ENCODE data around the gene TMCO4.

The TMCO4 gene

DNA sequence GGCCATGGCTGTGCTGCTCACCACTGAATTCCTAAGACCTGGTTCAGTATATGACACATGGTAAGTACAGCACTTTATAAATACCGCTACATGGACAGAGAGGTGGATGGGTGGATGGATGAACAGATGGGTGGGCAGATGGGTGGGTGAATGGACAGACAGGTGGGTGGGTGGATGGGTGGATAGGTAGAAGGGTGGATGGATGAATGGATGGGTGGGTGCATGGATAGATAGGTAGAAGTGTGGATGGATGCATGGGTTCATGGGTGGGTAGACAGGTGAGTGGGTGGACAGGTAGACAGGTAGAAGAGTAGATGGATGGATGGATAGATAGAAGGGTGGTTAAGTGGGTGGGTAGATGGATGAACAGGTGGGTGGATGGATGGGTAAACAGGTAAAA is 54.8 kb downstream of the TMCO4 start:
- no peak for DNase-seq

DNA sequence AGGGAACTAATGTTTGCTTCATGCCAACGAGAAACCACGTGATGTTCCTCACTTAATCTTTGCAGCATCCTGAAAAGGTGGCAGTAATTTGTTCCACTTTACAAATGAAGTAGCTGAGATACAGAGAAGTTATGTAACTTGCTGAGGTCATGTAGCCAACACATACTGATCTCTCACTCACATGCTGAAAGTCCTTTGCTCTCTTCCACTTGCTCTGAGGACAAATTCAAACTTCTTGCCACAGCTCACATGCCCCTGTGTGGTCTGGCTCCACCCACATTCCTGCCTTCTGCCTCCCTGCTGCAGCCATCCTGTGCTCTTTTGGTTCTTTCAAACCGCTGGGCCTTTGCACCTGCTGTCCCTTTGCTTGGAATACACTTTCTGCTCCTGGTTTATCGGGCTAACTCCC is 55.4 kb downstream of the TMCO4 start:
- no peak for DNase-seq

DNA sequence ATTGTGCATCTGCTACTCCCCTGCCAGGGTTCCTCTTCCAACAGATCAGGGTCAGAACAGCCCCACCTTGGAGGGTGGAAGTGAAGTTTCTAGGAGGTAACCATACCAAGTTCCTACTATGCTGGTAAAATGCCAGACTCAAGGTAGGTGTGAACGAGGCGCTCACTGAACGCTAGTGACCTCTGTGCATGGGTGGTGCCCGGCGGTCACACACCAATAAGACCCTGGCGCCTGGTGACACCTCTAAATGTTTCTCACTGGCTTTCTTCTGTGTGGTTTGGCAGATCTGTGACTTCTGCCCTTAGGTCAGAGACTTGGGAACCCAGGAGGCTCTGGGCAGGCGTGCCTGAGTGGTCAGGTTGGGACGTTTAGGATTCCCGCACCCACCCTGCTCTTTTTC is 55.9 kb downstream of the TMCO4 start:
- DNase-seq, result no peak

DNA sequence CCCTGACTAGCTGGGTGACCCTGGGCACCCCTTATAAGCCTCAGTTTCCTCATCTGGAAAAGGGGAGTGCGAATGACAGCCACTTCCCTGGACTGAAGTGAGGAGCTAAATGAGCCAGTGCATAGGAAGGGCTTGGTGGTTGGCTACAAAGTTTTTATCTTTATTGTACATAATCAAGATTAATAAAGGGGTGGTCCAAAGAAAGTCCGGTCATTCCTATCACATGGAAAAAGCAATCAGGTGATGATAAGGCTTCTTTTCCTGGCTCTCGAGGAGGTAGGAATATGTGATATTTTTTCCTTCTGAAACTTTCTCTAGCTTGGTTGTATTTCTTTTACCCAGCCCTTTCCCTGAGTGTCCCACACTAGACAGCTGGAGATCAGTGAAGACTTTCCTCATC is 56.5 kb downstream of the TMCO4 start:
- DNase-seq, result no peak

DNA sequence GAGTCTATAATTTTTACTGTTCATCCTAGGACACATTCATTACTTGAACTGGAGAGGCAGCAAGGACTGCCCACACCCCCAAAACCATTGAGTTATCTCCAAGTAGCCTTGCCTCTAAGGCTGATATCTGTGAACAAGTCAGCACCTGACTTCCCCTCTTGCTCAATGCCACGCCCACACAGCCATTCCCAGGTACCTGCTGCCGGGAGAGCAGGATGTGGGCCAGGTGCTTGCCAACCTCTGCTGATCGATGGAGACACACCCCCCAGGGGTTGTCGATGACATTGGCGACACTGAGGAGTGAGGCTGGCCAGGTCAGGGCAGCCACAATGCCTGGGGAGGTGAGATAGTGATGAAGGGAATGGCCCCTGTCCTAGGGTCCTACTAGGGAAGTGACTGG is 60.1 kb downstream of the TMCO4 start:
- no peak for DNase-seq

DNA sequence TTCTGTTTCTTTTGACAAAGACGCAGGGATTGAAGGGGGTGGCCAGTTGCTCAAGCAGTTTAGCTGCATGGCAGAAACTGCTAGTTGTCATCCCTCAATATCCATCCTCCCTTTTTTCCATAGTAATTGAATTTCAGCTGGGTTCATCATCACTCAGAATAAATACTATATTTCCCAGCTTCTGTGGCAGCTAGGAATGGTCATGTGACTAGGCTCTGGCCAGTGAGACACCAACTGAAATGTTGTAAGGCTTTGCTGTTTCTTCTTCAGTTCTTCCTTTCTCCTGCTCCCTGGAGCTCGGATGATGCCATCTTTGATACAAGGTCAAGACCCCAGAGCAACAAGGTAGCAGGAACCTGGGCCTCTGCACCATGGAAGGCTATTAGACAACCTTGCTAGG is 61.0 kb downstream of the TMCO4 start:
- no peak for DNase-seq

DNA sequence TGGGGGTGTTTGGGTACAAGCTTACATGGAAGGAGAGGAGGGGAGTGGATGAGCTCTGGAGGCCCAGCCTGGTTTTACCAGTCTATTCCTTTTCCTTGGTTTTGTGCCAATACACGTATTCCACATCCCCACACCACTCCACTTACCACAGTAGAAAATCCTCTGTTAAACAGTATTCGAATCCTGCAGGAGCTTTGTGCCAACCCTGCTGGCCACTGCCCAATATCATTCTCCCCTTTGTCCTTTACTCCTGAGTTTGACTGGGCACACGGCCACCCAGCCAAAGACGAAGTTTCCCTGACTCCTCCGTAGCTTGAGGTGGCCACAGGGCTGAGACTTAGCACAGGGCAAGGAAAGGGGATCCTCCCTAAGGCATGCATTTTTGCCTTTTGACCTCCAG is 61.6 kb downstream of the TMCO4 start:
- DNase-seq, result no peak

DNA sequence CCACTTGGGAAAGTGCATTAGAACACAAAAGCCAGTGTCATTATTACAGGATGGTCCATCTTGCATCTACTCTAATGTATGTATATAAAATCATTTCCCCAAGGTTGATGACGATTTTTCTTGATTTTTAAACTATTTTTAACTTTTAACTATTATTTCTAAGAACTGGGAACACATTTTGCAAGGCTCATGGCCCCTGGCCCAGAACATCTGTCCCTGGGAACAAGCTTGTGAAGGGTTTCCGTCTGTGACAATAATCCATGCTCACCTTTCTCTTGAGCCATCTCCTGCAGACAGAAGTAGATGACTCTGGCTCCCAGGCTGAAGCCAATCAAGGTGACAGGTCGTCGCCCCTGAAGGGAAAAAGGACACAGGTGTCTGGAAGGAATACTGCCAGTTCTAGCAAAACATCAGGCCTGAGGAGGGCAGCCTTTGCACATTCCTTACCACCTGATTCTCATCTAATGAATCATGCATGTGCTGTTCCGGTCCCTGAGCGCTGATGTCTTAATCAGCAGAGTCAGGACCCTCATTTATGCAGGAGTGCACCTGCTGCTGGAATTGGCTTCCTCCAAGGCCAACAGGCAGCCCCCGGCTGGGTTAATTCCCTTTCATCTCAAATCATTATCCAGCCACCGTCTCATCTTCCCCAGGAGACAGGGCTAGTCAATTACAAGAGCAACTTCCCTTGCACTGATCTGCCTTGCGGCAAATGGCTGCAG is 62.5 kb downstream of the TMCO4 start:
- no peak for DNase-seq

DNA sequence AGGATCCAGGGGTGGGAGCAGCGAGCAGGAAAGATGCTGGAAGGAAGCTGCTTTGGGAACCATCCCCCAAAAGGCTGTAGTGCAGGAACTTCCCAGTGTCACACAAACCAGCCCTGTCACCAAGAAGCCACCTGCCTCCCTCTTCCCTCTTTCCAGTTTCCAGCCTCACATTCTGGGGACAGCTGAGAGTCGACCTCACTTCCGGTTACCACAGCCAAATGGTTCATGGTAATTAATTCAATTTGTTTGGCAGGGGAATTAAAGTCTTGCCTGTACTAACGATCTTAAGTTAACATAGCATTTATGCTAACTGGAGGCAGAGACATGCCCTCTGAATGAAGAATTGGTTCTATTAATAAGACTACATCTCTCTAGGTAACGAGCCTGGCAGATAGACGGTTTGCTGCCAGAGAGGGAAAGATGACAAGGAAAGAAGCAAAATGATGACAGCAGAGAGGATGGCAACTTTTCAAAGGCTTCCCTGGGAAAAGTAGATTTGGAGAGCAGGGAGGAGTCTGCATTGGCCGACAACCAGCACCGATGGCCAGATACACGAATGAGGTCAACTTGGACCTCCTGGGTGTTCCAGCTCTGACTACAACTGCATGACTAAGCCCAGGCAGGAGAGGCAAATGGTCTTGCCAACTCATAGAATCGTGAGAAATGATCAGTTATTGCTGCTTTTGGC is 64.1 kb downstream of the TMCO4 start:
- no peak for DNase-seq

DNA sequence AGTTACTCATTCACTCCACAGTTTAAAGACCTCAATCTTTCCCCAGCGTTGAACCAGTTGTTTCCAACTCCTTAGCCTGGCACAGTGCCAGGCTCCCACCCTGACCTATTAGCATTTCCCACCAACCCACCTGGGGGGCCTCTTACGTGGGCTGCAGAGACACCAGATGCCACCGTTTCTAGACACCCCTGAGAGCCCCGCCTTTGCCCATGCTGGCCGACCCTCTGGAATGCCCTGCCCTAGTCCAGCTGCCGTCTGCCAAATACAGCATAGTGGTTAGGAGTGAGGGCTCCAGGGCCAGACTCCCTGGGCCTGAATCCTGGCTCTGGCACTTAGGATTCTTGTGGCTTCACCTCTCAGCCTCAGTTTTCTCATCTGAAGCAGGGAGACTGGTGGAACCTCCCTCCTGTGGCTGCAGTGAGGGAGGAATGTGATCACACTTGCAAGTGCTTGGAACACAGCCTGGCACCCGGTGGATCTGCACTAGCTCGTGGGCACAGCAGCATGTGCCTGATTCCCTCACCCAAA is 65.2 kb downstream of the TMCO4 start:
- no peak for DNase-seq

DNA sequence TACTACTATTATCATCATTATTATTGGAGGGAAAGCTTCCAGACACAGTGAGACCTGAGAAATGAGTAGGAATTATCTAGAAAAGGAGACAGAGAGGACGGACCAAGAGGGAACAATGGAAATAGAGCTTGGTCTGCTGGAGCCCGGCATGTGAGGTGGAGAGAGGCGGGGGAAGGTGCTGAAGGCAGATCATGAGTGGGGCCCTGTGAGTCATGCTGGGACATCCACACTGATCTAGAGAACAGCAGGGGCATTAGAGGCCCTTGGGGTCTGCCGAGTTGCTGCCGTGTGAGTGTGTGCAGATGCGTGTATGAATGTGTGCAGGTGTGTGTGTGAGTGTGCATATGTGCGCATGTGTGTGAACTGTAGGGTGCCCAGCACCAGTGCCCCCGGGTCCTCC is 65.7 kb downstream of the TMCO4 start:
- no peak for DNase-seq

DNA sequence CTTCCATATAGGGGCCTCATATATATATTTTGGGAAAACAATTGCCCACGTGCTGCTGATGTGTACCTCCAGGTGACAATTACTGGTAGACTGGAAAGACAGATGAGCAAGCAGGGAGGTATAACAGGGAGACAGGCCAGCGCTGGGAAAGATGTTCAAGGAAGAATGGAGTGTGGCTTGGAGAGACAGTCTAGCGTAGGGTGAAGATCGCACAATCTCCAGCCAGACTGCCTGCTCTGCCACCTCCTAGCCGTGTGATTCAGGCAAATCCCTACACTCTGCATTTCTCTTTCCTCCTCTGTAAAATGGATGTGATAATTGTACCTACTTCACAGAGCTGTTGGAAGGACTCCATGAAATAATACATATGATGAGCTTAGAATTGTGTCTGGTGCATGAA is 66.1 kb downstream of the TMCO4 start:
- DNase-seq, result no peak

DNA sequence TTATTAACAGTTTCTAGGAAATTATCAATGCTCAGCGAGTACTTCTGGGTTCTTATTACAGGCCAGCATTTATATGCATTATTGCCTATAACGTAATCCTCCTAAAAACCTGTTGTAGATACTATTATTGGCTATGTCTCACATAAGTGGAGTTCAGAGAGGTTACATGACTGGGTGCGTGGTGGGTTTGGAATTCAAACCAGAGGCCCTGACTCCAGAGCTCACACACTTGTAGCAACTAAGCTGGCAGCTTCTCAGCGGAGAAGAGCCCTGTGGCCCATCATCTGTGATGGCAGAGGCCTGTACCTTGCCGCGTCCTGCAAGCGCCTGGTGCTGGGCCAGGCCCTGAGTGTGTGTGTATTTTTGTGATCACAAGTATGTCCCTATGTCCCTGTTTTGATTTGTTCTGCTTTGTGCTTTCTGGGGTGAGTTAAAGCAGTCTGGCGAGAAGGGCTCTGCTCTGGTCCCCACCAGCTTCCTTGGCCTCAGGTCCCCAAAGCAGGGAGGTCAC is 68.3 kb downstream of the TMCO4 start:
- DNase-seq, result no peak

DNA sequence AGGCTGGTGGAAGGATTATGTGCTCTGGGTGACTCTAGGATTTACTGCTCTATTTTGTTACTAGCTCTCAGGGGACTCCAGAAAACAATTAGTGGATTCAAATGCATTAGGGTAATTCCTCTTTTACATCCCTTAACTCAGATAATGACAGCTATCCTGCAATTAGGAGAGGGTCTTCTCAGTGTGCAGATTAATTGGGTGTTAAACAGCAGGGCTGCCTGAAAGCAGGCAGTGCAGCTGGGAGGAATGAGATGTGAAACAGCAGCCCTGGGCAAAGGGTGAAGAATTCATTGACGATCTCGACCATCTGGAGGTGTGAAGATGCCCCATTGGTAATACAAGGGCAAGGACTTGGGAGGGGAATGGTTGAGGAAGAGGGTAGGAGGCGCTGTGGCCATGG is 68.9 kb downstream of the TMCO4 start:
- no peak for DNase-seq

DNA sequence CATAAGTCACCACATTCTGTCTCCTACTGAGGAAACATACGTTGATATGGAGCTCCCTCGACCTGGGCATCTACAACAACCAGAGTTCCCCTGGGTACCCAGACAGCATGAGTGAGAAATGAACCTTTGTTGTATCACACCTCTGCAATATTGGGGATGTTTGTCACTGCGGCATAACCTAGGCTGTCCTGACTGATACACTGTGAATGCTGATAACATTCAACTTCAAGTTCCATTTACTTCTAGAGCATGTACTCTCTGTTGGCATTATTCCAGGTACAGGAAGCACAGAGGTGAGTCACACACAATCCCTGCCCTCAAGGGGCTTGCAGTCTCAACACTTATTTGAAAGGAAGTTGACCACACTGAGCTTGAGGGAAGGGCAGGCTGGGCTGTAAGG is 69.5 kb downstream of the TMCO4 start:
- DNase-seq, result no peak

DNA sequence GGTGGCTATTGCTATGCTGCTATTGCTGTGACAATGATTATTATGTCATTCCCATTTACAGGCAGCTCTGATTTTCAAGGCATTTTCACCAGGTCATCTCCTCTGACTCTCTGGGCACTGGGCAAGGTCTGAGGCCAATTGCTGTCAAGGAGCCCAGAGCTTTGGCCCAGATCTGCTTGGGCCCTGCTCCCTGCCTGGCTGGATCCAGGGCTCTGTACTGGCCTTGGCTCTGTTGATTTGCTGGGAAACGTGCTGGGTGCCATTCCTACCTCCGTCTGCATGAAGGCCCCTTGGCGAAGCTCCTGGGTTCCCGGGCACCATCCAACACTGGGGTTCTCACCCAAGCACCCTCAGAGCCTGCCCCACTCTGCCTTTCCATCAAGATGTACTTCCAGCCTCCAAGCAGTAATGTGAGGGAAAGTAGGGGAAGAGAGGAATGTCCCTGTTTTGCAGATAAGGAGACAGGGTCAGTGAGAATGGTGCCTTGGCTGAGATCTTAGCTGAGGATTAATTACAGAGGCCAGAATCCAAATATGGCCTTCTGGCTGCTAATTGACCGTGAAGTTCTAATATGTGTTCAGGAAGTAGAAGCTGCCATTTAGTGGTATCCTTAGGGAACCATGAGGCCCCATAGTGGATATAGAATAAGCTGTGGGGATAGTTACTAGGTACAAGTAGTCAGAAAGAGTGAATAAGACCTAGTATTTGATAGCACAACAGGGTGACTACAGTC is 71.1 kb downstream of the TMCO4 start:
- no peak for DNase-seq

DNA sequence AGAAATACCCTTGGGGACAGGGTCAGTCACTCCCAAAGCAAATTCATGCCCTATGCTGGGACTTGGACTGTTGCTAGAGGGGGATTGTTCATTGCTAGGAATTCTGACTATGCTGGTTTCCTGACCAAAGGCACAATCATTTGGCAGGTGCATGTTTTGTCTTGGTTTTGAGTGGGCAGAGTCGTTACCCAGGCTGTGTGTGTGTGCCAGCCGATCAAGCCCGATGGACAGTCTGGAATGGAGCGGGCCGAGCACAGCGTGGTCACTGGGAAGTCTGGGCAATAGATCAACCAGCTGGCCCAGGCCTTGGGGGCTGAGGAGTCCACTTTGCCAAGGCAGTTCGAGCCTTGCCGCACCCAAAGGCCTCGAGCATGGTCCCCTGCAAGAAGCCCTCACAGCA is 74.1 kb downstream of the TMCO4 start:
- DNase-seq, result no peak

DNA sequence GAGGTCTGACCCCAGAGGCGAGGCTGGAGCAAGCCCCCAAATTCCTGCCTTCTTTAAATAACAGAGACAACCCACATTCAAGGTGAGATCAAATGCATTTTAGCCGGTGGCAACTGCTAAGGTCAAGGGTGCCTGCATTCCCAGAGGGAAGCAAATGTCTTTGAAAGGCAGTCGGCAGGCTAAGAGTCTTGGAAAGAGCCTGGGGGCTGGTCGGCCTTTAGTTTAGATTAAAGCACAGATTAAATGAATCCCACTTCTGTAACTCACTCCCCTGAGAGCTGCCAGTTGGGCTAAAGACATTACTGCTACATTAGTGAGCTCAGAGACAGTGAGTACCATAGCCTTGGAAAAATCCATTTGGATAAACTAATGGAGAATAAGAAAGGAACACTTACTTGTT is 75.8 kb downstream of the TMCO4 start:
- no peak for DNase-seq

DNA sequence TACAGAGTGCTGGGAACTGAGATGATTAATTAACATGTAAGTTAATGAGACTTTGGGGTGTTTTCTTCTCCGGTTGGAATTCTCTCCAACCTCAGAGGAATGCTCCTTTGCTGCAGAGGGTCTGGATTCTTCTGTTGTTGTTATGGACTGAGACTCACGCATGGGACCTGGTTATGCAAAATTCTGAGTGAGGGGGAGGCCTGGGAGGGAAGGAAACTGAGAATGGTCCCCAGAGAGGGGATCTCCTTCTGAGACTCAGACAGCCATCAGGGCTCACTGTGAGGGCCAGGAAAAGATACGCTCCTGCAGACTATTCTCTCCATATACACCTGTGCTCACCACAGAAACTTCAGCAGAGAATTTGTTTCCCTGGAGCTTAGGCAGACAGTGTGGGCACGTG is 78.7 kb downstream of the TMCO4 start:
- DNase-seq, result no peak

DNA sequence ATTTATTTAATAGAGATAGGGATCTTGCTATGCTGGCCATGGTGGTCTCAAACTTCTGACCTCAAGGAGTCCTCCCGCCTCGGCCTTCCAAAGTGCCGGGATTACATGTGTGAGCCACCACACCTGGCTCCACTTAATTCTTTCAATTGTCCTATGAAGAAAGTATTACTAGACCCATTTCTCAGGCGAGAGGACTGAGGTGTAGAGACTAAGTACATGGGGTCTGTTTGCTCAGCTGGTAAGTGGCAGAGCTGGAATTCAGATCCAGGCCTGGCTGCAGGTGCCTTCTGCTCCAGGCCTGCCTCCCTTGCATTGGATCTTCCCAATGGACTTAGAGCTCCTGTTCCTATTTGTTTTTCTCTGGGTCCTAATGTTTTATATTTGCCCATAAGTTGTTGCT is 79.5 kb downstream of the TMCO4 start:
- no peak for DNase-seq

DNA sequence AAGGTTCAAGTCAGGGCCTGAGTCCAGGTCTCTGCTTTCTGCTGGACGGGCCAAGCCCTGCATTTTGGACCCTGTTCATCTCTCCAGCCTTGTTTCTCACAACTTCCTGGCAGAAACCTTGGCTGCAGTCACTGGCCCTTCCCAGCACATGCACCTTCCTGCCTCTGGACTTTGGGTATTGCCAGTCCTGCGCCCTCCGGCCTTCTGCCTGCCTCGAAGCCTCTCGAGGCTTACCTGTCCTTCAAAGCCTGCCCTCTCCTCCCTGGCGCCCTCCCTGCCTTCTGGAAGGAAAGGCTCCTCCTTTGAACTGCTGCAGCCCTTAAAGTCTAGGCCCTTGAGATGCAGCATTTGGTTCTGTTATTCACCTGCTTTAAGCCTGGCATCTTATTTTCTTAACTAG is 82.2 kb downstream of the TMCO4 start:
- DNase-seq, result no peak

DNA sequence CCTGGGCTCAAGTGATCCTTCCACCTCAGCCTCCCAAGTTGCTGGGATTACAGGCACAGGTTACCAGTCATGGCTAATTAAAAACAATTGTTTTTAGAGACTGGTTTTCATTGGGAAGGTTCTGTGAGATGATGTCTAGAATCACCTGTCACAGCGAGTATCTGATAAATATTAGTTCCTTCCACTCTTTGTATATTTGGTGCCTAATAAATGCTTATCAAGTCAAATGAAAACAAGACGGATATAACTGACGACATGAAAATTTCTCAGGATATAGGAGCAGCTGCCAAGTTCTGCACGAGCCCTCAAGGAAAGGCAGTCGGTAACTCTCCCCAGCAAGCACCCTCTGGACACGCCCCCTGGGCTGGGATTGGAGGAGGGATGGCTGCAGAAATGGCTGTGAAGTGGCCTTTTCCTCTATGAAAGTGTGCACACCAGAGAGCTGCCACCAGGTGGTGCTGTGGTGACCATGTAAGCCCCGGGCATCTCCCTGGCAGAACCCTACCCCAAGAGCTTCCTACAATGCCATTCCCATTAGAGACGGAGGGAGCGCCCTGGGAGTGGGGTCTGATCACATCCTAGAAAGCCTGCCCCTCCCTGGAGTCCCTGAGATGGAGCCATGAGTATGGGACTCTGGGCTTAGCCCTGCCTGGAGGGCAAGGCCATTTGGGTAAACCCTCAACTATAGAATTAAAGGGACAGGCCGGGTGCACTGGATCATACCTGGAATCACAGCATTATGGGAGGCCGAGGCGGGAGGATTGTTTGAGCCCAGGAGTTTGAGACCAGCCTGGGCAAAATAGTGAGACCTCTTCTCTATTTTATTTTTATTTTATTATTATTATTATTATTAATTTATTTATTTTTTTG is 84.1 kb downstream of the TMCO4 start:
- peak; percentile 94 for DNase-seq

DNA sequence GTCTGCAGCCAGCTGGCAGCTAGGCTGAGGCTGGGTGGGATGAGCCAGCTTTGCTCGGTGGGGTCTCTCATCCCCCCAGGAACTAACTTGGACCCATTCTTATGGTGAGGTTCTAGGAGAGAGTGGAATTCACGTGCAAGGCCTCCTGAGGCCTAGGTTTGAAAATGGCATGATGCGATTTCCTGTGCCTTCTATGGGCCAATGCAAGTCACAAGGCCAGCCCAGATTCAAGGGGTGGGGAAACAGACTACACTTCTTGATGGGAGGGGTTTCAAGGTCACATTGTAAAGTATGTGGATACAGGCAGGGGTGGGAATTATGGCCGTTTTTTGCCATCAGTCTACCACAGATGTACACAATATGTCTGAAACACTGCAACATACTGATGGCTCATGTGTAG is 86.8 kb downstream of the TMCO4 start:
- no peak for DNase-seq

Measured in activated T-cell treated with anti-CD3 and anti-CD28 coated beads, Interleukin-2, amount 50 U/mL, for 48 hours (primary cell).